Smooth muscle cell (in vitro differentiated cells): ENCODE data around the gene MEIOSIN. TPM values are rescaled to one million over a fixed set of nuclear protein-coding genes. Genes with fewer than 3 reads are reported as not detected.

Experiments used
- DNase-seq: peaks from one replicate; lab custom pipeline; 2025; ENCODE audit not compliant: unreplicated experiment; lab: John Stamatoyannopoulos, UW
- H2AFZ ChIP-seq: fragments of 200-600 bp; sonication (generic); 2 replicates; pipeline ENCODE4 v1.6.0; 2016; ENCODE audit warnings: antibody characterized with exemption, low read depth, mild to moderate bottlenecking
- H3F3A ChIP-seq: fragments of 200-600 bp; sonication (generic); 2 replicates; pipeline ENCODE4 v1.6.0; 2017; ENCODE audit warnings: antibody characterized with exemption, low read depth
- H3K27ac ChIP-seq: fragments of 200-600 bp; sonication (generic); 2 replicates; pipeline ENCODE4 v1.5.1; 2016; ENCODE audit warnings: low read depth, mild to moderate bottlenecking
- H3K27me3 ChIP-seq: fragments of 200-600 bp; sonication (generic); 2 replicates; pipeline ENCODE4 v1.6.1; 2016; ENCODE audit warnings: low read depth, mild to moderate bottlenecking
- H3K36me3 ChIP-seq: fragments of 200-600 bp; sonication (generic); 2 replicates; pipeline ENCODE4 v1.5.1; 2016; ENCODE audit warnings: low read depth
- H3K4me1 ChIP-seq: fragments of 200-600 bp; sonication (generic); 2 replicates; pipeline ENCODE4 v1.5.1; 2016; ENCODE audit warnings: low read depth
- H3K4me2 ChIP-seq: fragments of 200-600 bp; sonication (generic); 2 replicates; pipeline ENCODE4 v1.6.0; 2016; ENCODE audit warnings: mild to moderate bottlenecking
- H3K4me3 ChIP-seq: fragments of 200-600 bp; sonication (generic); 2 replicates; pipeline ENCODE4 v1.5.1; 2016; ENCODE audit warnings: mild to moderate bottlenecking
- H3K79me2 ChIP-seq: fragments of 200-600 bp; sonication (generic); 2 replicates; pipeline ENCODE4 v1.6.0; 2016; ENCODE audit warnings: low read depth, mild to moderate bottlenecking
- H3K9ac ChIP-seq: fragments of 200-600 bp; sonication (generic); 2 replicates; pipeline ENCODE4 v1.6.0; 2016; ENCODE audit warnings: low read depth
- H3K9me3 ChIP-seq: fragments of 200-600 bp; sonication (generic); replicated peaks from 2 replicates; pipeline ENCODE4 v1.5.1; 2016; ENCODE audit warnings: low read depth
- H4K20me1 ChIP-seq: fragments of 200-600 bp; sonication (generic); 2 replicates; pipeline ENCODE4 v1.6.0; 2016; ENCODE audit warnings: low read depth
- WGBS: methylation state at CpG from one replicate; pipeline ENCODE4 v1.1.7; 2016; ENCODE audit warnings: low lambda C conversion rate; 5-methylcytosine and 5-hydroxymethylcytosine counted together
- polyA plus RNA-seq: library from polyadenylated mRNA; unstranded; fragments of >200 nt; fragmentation: Nextera tagmentation; extraction: Ambion mirVana; gene quantifications from 2 replicates; pipeline ENCODE4 v1.2.1, GENCODE V29; 2016
- total RNA-seq: library from RNA; depleted of rRNA; stranded (reverse); fragments of >200 nt; gene quantifications from 2 replicates; pipeline ENCODE4 v1.2.3, GENCODE V29; 2014
- TF ChIP-seq, protein P1 (sequence below): fragments of 200-600 bp; sonication (generic); IDR thresholded peaks from 2 replicates; pipeline ENCODE4 v1.5.1; 2017; ENCODE audit warnings: borderline replicate concordance, mild to moderate bottlenecking, antibody characterized with exemption; ENCODE audit not compliant: insufficient read depth, poor library complexity, severe bottlenecking

The MEIOSIN gene
- total and polyA plus RNA-seq, 2 experiments from 2014 or later, result not detected

DNA sequence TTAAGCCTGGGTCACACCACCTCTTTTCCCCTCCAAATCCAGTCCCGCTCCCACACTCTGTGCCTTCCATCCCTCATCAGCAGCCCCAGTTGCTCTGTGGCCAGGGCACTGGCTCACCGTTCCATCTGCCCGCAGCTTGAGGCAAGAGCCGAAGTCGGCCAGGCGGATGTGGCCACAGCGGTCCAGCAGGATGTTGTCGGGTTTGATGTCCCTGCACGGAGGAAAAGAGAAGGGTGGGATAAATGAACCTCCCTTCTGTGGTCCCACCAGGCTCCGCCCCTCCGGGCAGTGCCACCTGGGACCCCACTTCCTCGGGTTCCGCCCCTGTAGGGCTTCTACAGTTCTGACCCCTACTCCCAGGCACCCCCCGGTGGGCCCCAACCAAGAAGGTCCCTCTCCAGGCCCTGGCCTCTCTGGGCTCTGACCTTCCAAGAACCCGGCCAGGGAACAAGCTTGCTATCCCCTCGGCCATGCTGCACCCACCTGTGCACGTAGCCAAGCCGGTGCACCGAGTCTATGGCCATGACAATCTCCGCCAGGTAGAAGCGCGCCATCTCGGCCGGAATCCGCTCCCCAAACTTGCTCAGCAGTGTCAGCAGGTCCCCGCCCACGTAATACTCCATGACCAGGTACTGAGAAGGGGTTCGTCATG is 44.9 kb downstream of the MEIOSIN start:
- Histone ChIP-seq H3K27me3 (no peaks in the 10 kb centered on the region), H2AFZ (no peak overlapping the region), H3K27ac (no peak overlapping the region), H3K36me3 (no peaks in the 10 kb centered on the region), H3K9me3 (no peaks in the 10 kb centered on the region), H3K79me2 (peaks cover 10% of the 10 kb centered on the region), H3F3A (peaks cover 24% of the 10 kb centered on the region), H3K4me1 (peaks cover 18% of the 10 kb centered on the region), H4K20me1 (peaks cover 49% of the 10 kb centered on the region), H3K9ac (no peak overlapping the region), H3K4me3 (no peak overlapping the region), H3K4me2 (no peak overlapping the region)
- TF ChIP-seq, protein P1, sequence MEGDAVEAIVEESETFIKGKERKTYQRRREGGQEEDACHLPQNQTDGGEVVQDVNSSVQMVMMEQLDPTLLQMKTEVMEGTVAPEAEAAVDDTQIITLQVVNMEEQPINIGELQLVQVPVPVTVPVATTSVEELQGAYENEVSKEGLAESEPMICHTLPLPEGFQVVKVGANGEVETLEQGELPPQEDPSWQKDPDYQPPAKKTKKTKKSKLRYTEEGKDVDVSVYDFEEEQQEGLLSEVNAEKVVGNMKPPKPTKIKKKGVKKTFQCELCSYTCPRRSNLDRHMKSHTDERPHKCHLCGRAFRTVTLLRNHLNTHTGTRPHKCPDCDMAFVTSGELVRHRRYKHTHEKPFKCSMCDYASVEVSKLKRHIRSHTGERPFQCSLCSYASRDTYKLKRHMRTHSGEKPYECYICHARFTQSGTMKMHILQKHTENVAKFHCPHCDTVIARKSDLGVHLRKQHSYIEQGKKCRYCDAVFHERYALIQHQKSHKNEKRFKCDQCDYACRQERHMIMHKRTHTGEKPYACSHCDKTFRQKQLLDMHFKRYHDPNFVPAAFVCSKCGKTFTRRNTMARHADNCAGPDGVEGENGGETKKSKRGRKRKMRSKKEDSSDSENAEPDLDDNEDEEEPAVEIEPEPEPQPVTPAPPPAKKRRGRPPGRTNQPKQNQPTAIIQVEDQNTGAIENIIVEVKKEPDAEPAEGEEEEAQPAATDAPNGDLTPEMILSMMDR, result no peak
- 99% methylated on average over 28 of the region's 28 CpGs for WGBS
- DNase-seq, result no peak

DNA sequence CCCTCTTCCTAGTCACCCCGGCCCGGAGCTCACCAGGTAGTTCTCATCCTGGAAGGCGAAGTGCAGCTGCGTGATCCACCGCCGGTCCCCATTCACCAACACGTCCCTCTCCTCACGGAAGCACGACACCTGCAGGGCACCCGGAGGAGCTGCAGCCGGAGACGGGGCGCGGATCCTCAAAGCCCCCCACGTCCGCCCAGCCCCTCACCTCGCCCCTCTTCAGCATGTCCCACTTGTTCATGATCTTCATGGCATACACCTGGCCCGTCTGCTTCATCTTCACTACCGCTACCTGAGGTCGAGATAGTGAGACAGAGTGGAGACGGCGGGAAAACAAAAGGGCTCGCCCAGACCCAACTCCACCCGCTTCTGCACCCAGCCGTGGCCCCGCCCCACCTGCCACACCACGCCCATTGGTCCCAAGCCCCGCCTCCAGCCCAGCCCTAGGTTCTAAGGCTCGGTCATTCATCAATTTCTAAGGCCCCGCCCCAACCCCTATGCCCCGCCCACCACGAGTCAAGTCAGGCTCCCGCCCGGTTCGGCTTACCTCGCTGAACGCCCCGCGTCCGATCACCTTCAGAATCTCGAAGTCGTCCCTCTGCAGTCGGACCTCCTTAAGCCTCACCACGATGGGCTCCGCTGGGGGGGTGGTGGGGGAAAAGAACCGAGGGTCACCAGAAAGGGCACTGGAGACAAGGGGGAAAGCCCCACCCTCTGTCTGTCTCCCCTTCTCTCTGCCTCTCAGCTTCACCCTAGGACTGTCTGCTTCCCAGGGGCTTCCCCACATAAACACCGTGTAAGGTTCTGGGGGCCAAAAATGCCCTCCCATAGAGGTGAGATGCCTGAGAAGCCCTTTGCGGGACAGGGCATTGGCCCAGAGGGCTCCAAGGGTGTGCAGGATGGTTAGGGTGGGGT is 46.2 kb downstream of the MEIOSIN start:
- TF ChIP-seq, protein P1, result peak; percentile 37
- peaks cover 54% of the 10 kb centered on the region for H4K20me1 ChIP-seq
- H3K4me2 ChIP-seq, result peak overlapping the region; percentile 88
- H2AFZ ChIP-seq, result no peak overlapping the region
- peaks cover 24% of the 10 kb centered on the region for H3F3A ChIP-seq
- H3K27ac ChIP-seq, result no peak overlapping the region
- peaks cover 27% of the 10 kb centered on the region for H3K4me1 ChIP-seq
- H3K4me3 ChIP-seq, result no peak overlapping the region
- H3K27me3 ChIP-seq, result no peaks in the 10 kb centered on the region
- peaks cover 10% of the 10 kb centered on the region for H3K79me2 ChIP-seq
- no peaks in the 10 kb centered on the region for H3K36me3 ChIP-seq
- no peaks in the 10 kb centered on the region for H3K9me3 ChIP-seq
- no peak overlapping the region for H3K9ac ChIP-seq
- 33% methylated on average over 37 of the region's 48 CpGs for WGBS
- no peak for DNase-seq

DNA sequence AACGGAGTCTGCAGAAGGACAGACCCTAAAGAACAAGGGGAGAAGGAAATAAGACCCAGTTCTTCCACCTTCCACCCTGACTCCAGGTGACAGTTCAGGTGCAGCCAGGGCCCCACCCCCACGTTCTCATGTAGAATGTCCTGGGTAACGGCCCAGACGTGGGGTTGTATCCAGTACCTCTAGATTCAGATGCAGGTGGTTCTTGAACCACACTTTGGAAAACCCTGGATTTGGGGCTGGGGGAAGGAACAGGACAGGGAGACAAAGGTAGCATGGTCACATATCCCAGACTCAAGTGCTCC is 46.9 kb downstream of the MEIOSIN start:
- DNase-seq, result no peak
- Histone ChIP-seq H3K36me3 (no peaks in the 10 kb centered on the region), H4K20me1 (peaks cover 59% of the 10 kb centered on the region), H3K9ac (no peak overlapping the region), H3F3A (peaks cover 24% of the 10 kb centered on the region), H3K4me3 (no peak overlapping the region), H3K27ac (no peak overlapping the region), H3K9me3 (no peaks in the 10 kb centered on the region), H3K4me2 (peak overlapping the region; percentile 88), H3K27me3 (no peaks in the 10 kb centered on the region), H2AFZ (no peak overlapping the region), H3K4me1 (peaks cover 27% of the 10 kb centered on the region), H3K79me2 (peaks cover 14% of the 10 kb centered on the region)
- WGBS, result 73% methylated on average over 4 of the region's 4 CpGs
- TF ChIP-seq, protein P1, result no peak
